Measurements from ENCODE around the gene CPLANE2. TPM values are rescaled to one million over a fixed set of nuclear protein-coding genes. Genes with fewer than 3 reads are reported as not detected.
A peak's percentile ranks its signal among the peaks of the same experiment; 100 is the strongest.

The CPLANE2 gene, protein sequence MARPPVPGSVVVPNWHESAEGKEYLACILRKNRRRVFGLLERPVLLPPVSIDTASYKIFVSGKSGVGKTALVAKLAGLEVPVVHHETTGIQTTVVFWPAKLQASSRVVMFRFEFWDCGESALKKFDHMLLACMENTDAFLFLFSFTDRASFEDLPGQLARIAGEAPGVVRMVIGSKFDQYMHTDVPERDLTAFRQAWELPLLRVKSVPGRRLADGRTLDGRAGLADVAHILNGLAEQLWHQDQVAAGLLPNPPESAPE
- total RNA-seq (1 to 10 TPM; 2.5 to 7.1 (median 3.2) TPM), polyA plus RNA-seq (1 to 10 TPM; 3.7 to 7.4 (median 6.0) TPM)

DNA sequence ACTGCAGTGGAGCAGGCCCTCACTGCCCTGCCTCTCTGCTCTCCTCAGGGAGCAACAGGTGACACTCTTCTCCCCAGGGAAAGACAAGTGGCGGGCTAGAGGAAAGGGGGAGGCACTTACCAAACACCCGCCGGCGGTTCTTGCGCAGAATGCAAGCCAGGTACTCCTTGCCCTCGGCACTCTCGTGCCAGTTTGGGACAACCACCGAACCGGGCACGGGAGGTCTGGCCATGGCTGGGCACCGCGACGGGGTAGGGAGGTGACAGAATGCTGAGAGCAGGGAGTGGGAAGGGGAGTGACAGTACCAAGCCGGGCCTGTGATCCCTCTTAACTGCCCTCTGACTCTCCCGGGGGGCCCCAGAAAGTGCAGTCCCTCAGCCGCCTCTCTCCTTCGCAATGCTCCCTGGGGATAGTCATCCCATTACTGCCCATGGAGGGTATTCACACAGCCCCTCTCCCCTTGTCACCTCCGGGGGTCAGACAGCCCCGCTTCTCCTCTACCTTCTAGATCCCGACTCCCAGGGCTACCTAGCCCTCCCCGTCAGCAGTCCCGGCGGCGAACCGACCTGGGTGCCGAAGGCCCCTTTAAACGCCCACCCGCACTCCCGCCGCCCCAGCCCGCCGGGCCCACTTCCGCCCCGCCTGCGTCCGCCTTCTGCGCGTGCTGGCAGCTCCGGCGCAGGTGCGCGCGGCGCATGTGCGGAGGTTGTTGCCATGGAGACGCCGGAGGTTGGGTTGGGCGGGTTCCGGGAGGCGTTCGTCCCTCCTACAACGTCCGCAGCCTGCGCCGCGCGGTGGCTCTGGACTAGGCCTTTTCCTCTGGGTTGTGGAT lies at the start of gene CPLANE2:
CPLANE2 (minus strand) TSS at position 673 of the 832 bp plus-strand sequence; CDS start at position 232, 441 bp downstream.
- Histone ChIP-seq H3K36me3 (peaks cover 0 to 6% (median 0%) of the 10 kb centered on the region in 4 donors), H3K4me1 (peaks cover 0 to 18% (median 13%) of the 10 kb centered on the region in 4 donors), H3K4me3 (peak within 1 kb of the TSS; percentile 41 to 69 (median 62)), H3K9me3 (no peaks in the 10 kb centered on the region), H3K27me3 (no peaks in the 10 kb centered on the region), H3K27ac (peak within 1 kb of the TSS; percentile 83 to 90 (median 87))
- 0 to 1% methylated on average over 57 of the region's 57 CpGs for WGBS, 2 donors
- peak; percentile 97 for DNase-seq
- intact Hi-C loops (cut with DNase I): loop anchor here (2.0 kb wide), 1 partner anchor 30 kb away; no protein-coding TSS in a partner anchor
- peak; percentile 43 to 70 (median 63) for TF ChIP-seq POLR2AphosphoS5 (IDR thresholded peaks at IDR 0.05)
- TF ChIP-seq, protein P1, sequence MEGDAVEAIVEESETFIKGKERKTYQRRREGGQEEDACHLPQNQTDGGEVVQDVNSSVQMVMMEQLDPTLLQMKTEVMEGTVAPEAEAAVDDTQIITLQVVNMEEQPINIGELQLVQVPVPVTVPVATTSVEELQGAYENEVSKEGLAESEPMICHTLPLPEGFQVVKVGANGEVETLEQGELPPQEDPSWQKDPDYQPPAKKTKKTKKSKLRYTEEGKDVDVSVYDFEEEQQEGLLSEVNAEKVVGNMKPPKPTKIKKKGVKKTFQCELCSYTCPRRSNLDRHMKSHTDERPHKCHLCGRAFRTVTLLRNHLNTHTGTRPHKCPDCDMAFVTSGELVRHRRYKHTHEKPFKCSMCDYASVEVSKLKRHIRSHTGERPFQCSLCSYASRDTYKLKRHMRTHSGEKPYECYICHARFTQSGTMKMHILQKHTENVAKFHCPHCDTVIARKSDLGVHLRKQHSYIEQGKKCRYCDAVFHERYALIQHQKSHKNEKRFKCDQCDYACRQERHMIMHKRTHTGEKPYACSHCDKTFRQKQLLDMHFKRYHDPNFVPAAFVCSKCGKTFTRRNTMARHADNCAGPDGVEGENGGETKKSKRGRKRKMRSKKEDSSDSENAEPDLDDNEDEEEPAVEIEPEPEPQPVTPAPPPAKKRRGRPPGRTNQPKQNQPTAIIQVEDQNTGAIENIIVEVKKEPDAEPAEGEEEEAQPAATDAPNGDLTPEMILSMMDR (IDR thresholded peaks at IDR 0.05): no peak
- peak in 1 of 4 donors; percentile 13 for TF ChIP-seq EP300 (IDR thresholded peaks at IDR 0.05)

DNA sequence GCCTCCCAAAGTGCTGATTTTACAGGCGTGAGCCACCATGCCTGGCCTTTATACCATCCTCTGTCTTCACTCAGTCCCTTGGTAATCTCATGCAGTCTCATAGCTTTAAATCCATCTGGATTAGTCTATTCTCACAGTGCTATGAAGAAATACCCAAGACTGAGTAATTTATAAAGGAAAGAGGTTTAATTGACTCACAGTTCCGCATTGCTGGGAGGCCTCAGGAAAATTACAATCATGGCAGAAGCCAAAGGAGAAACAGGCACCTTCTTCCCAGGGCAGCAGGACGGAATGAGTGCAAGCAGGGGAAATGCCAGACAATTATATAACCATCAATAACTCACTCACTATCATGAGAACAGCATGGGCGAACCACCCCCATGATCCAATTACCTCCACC lies 49.1 kb upstream of the CPLANE2 start:
- no peaks in the 10 kb centered on the region for H3K27me3 ChIP-seq
- H3K36me3 ChIP-seq: peaks cover 0 to 21% (median 5%) of the 10 kb centered on the region in 4 donors
- no peaks in the 10 kb centered on the region for H3K9me3 ChIP-seq
- intact Hi-C loops (cut with DNase I): no loop called here
- TF ChIP-seq, protein P1 (IDR thresholded peaks at IDR 0.05): no peak
- TF ChIP-seq EP300 (IDR thresholded peaks at IDR 0.05) (no peak), POLR2A (IDR thresholded peaks at IDR 0.05) (no peak), POLR2AphosphoS5 (IDR thresholded peaks at IDR 0.05) (no peak)
- DNase-seq: no peak
- H3K4me1 ChIP-seq: no peaks in the 10 kb centered on the region
- no peak overlapping the region for H3K27ac ChIP-seq
- 96 to 97% methylated on average over 4 of the region's 4 CpGs for WGBS, 2 donors
- no peak overlapping the region for H3K4me3 ChIP-seq

DNA sequence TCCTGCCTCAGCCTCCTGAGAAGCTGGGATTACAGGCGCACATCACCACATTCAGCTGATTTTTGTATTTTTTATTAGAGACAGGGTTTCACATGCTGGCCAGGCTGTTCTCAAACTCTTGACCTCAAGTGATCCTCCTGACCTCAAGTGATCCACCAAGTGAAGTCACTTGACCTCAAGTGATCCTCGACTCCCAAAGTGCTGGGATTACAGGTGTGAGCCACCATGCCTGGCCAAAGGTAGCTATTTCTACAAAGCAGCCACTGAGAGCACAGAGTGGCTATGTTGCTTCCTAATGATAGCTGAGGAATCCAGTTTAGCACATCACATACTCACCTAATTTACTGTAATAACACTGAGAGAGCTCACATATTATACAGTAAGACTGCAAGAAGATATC lies 44.8 kb upstream of the CPLANE2 start:
- Histone ChIP-seq H3K9me3 (no peaks in the 10 kb centered on the region), H3K27ac (no peak overlapping the region), H3K36me3 (peaks cover 0 to 15% (median 0%) of the 10 kb centered on the region in 4 donors), H3K4me3 (no peak overlapping the region), H3K27me3 (no peaks in the 10 kb centered on the region), H3K4me1 (peaks cover 0 to 5% (median 0%) of the 10 kb centered on the region in 4 donors)
- TF ChIP-seq POLR2A (IDR thresholded peaks at IDR 0.05) (no peak), EP300 (IDR thresholded peaks at IDR 0.05) (no peak), POLR2AphosphoS5 (IDR thresholded peaks at IDR 0.05) (no peak)
- TF ChIP-seq, protein P1 (IDR thresholded peaks at IDR 0.05): no peak
- WGBS, 2 donors: 89 to 91% methylated on average over 2 of the region's 2 CpGs
- DNase-seq: no peak
- intact Hi-C loops (cut with DNase I): no loop called here

DNA sequence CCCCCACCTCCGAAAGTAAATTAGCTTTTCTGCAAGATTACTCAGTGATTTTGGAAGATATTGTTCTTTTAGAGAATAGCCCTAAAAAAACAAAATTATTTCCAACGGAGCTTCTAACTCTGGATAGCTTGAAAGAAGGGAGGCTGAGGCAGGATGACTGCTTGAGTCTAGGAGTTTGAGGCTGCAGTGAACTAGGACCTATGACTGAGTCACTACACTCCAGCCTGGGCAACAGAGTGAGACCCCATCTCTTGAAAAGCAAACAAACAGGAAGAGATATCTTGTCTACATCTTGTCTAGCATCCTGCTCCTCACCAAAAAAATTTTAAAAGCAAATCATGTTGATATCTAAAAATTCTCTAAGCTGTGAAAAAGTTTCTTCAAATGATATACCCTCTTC lies 42.2 kb upstream of the CPLANE2 start:
- Histone ChIP-seq H3K27ac (peak overlapping the region in 1 of 4 donors; percentile 17), H3K36me3 (no peaks in the 10 kb centered on the region), H3K9me3 (no peaks in the 10 kb centered on the region), H3K4me1 (peaks cover 0 to 5% (median 0%) of the 10 kb centered on the region in 4 donors), H3K4me3 (no peak overlapping the region), H3K27me3 (no peaks in the 10 kb centered on the region)
- no peak for DNase-seq
- WGBS, 2 donors: 86 to 91% methylated on average over 2 of the region's 2 CpGs
- intact Hi-C loops (cut with DNase I): no loop called here
- TF ChIP-seq POLR2A (IDR thresholded peaks at IDR 0.05) (no peak), POLR2AphosphoS5 (IDR thresholded peaks at IDR 0.05) (no peak), EP300 (IDR thresholded peaks at IDR 0.05) (no peak)
- TF ChIP-seq, protein P1 (IDR thresholded peaks at IDR 0.05): no peak

Measured in sigmoid colon (tissue), 7 donors.